ENCODE measurements around the gene PAQR9.
"Not testable (repeated sequence)": the region's sequence is repeated elsewhere in the genome, so short reads cannot be mapped to it uniquely, and the experiment has no call there.

DNA sequence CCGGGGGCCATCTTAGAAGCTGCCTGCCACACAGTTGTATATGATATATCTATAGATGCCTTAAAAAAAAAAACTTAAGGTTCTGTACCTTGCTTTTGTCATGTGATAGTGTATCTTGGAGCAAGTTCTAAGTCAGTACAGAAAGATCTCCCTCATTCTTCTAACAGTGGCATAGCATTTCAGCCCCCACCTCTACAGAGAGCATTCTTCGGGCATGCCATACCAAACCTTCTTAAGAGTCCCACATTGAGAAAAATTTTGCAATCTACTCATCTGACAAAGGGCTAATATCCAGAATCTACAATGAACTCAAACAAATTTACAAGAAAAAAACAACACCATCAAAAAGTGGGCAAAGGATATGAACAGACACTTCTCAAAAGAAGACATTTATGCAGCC is 24.7 kb upstream of the PAQR9 start:
- TF ChIP-seq, protein P1, sequence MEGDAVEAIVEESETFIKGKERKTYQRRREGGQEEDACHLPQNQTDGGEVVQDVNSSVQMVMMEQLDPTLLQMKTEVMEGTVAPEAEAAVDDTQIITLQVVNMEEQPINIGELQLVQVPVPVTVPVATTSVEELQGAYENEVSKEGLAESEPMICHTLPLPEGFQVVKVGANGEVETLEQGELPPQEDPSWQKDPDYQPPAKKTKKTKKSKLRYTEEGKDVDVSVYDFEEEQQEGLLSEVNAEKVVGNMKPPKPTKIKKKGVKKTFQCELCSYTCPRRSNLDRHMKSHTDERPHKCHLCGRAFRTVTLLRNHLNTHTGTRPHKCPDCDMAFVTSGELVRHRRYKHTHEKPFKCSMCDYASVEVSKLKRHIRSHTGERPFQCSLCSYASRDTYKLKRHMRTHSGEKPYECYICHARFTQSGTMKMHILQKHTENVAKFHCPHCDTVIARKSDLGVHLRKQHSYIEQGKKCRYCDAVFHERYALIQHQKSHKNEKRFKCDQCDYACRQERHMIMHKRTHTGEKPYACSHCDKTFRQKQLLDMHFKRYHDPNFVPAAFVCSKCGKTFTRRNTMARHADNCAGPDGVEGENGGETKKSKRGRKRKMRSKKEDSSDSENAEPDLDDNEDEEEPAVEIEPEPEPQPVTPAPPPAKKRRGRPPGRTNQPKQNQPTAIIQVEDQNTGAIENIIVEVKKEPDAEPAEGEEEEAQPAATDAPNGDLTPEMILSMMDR (conservative IDR thresholded peaks at IDR 0.05; ENCODE audit: low read length), result not testable (repeated sequence)
- not testable (repeated sequence) for TF ChIP-seq EZH2phosphoT487 (IDR thresholded peaks at IDR 0.05; ENCODE audit: borderline replicate concordance, low read depth, low read length)
